Activated CD4-positive, CD25-positive, alpha-beta regulatory T cell treated with anti-CD3 and anti-CD28 coated beads, Interleukin-2, amount 50 U/mL, for 16 hours (primary cell): ENCODE measurements around the gene PSMD6.

Experiments
- DNase-seq: peaks from one replicate; pipeline ENCODE4 v3.0.0-alpha.2; 2020; ENCODE audit warnings: low read depth, low spot score

Gene PSMD6

DNA sequence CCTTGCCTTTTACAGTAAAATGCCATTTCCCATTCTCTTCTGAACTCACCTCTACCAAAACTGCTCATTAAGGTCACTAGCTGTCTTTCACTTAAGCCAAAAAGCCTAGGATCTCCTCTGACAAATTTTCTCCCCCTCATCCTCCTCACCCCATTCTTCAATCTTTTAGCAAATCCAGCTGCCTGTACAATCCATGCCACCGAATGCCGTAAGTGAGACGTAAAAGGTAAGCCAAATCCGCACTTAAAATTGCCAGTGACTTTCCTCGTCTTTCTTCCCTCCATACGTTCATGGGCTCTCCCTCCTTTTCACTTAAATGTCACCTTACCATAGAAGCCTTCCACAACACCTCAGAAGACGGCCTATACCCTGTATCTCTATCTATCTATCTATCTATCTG lies 13.8 kb downstream of the PSMD6 start:
- no peak for DNase-seq

DNA sequence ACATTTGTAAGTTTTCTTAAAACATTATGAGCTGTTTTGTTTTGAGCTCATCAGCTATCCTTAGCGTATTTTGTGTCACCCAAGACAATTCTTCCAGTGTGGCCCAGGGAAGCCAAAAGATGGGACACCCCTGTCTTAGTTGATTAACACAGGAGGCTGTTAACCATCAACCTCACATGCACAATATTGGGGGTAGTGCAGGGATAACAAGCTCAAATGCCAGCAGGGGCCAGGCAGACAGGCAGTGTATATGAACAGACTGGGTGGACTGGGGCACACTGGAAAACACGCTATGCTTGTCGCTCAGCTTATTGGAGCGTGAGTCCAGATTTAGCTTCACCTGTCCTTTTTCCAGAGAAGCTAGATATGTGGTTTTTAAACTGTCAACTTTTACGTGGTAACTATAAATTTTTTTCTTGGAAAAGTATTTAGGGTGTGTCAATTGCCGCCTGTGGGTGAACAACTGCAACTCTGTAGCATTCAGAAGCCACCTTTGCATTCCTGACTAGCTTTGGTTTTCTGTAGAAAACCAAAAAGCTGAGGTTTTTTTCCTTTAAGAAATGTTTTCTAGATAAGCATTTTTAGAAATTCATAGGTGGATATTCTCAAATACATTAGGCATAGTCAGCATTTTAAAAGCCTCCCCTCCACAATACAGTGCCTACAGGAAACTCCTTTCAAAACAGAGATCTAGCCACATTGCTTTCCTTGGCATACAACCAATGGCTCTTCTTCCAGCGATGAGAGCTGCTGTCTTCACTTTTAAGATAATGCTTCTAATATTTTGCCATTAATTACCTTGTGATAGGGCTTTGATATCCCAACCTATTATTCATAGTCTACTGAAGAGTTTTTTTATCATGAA lies 14.6 kb downstream of the PSMD6 start:
- DNase-seq = no peak

DNA sequence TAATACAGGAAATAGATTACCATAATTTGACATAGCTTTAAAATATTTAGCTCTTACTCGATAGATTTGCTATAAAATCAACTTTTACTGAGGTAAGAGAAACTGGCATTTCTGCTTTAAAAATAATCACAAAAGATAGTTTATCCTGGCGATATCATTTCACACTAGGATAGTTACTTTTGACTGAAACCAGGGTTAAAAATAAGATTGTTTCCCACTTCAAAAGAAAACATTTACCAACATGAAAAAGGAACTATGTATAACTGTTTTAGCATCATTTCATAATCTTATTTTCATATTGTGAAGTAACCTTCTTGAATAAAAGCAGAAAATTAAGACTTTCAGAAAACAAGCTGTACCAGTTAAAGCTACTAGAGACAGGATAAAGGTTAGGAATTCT lies 15.3 kb downstream of the PSMD6 start:
- no peak for DNase-seq

DNA sequence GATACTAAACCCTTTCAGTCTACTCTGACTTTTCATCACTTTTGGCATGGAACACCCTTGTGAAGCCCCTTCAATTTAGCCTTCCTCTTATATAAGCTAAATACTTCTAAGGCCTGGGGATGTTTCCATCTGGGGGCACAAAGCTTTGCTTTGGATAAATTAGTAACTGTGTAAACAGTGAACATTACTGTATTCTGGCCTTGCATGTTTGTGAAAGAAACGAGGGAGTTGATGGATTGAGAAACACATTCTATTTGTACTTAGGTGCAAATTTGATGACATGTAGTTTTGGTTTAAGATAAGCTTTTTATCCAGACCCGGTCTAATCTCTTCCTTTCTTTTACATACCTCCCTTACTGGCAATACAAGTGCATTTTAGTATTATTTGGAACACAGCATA lies 19.7 kb downstream of the PSMD6 start:
- no peak for DNase-seq

DNA sequence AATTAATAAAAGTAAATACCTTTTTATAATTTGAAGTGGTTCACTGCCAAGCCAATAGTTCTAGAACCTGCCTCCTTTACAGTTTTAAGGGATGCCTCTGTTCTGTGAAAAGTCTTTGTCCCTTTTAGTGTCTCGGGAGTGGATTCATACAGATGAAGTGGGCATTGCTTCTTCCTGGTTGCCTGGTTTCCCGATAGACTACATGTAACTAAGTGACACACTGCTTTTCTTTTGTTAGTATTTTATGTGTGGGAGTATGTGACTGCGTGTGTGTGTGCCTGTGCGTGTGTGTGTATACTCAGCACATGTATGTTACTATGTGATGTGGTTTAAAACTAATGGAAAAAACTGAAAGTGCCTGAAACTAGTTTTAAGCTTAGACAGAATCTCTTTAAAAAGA lies 21.1 kb downstream of the PSMD6 start:
- no peak for DNase-seq

DNA sequence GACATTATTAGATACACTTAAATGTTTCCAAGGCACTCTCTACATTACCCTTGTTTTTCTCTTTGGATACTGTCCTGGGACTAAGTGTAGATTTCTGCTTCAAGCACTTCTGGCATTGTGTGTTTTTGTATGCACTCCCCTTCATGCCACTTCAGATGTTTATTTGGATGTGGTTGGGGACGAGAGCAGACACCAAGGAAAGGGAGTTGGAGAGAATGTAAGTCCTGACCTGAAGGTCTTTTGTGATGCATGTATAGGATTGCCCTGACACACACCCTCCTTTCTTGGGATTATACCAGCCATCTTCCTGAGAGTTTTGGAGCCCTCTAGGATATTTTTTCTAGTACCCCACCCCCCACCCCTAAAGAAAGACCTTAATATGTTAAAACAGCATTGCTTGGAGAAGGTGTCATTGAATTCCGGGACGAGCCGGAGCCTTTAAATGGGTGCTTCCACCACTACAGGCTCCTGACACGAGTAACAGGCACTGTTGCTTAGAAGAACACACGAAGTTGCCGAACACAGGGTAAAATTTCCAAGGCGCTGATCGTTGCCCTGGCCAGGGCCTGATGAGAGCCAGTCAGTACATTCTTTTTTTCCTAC lies 22.7 kb downstream of the PSMD6 start:
- DNase-seq = no peak

DNA sequence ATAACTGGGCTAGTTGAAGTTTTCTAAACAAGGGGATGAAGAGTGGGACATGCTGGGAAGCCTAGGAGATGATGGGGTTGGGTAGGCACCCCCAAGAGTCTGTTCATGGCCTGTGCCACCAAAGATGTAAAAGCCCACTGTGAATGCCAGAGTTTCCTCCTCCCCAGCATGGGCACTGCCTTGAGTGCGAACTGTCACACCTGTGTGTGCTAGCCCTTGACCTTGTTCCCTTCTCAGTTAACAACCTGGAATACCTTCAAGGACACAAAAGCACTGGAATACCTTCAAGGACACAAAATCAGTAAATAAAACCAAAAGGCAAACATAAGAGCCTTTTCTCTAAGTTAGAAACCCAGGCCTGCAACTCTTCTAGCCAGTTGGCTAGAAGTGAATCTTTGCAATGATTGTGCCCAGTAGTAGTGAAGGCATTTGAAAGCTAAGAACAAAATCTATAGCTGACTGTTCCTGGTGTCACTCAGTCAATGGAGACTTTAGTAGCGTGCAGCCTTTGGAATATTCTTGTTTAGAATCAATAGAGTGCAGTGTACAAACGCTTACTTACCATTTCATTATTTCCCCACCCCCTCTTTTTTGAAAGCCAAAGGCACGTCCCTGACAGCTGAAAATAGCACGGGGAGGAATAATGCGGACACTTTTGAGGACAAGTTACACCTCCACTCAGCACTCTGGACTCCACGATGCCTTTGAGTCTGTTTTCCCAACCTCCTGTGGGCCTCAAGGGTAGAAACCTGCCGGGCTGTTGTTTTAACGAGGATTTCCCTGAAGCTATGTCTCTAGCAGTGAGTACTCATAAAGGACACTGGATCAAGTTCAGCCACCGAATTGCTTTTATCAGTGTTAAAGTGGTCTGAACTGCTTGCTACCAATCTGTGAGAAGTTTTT lies 24.2 kb downstream of the PSMD6 start:
- DNase-seq = no peak

DNA sequence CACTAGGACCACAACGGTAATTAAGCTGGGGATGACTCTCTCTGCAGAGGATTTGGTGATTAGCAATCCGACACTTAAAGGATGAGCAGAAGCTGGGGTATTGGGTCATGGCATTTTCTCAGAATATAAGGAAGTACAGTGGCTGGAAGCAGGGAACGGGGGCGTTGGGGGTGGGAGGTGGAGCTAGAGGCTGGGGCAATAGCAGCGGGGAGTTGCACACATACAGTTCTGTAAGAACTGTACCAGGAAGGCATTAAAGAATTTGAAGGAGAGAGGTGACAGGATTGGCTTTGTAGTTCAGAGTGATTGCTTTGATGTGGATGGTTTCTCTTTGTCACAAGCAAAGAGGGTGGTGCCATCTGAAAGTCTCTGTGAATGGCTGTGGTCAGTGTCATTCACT lies 28.2 kb downstream of the PSMD6 start:
- DNase-seq = no peak

DNA sequence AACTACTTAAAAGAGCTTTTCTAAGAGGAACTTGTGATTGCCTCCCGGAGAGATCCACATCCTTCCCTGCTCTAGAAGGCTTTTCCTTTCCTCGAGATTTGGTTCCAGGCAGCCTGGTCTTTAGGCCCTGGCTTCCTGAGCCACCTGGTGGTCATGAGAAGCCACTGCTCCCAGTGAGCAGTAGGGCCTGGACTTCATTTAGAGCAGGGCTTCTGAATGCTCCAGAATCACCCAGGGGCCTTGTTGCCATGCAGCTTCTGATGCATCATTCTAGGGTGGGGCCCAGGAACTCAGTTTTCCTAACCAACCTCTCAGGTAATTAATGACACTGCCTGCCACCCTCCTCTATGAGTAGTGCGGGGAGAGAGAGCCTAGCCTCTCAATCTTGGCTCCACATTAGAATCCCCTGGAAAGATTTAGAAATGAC lies 29.6 kb downstream of the PSMD6 start:
- no peak for DNase-seq

DNA sequence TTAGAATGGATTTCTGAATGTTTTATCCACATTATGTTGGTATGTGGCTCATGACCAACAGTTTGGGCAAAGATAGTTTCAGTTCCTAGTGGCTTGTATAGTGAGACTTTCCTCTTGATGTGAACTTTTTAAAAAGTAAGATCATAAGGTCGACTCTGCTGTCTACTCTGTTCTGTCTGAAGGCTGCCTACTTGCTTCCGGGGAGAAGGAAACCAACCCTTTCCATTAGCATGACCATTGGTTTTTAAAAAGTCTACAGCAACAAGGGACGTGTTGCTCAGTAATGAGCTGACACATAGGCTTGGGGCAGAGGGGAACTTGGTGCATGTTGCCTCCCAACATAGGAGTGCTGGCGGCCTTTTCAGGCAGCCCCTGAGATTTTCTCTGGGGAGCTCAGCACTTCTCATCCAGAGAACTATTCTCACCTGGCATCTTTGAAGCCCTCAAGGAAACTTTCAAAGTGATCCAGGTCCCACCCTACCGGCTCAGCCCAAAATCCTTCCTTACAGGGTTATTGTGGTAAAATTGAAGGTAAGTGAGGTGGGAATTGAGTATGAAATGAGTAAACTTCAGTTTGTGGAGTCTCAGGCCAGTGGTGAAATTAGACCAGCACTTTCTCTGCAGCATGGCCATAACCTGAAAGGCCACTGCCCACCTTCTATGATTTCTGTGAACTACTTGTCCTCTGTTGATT lies 30.6 kb downstream of the PSMD6 start:
- DNase-seq = no peak

DNA sequence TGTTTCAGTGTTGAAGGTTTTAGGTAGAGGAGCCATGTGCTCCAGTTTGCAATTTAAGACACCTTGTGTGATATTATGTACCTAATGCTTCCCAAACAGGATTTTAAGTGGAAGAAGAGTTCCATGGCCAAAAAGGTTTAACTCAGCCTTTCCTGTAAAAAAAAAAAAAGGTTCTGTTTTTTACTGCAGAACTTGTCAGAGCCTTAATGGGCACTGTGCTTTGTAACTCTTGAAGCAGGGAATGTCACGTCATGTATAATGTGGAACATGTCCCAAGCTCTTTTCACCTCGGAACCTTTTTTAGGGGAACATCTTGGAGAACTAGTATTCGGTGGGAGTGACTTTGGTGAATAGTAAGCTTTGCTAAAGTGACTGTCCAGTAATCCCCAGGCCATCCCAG lies 31.6 kb downstream of the PSMD6 start:
- DNase-seq = no peak

DNA sequence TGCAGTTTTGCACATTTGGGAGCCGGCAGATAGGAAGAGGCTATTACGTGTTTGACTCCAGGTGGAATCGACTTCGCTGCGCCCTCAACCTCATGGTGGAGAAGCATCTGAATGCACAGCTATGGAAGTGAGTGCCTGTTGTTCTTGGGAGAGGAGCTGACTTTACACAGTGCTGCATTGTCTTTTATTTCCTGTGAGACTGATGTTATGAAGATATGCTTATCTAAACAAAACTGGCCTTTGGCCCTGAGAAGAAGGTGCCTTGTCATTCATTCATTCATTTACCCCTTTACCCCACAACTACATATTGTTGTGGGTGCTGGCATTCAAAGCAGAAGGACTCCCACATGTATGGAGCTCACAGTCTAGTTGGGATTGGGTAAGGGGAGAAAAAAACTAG lies 32.6 kb downstream of the PSMD6 start:
- no peak for DNase-seq

DNA sequence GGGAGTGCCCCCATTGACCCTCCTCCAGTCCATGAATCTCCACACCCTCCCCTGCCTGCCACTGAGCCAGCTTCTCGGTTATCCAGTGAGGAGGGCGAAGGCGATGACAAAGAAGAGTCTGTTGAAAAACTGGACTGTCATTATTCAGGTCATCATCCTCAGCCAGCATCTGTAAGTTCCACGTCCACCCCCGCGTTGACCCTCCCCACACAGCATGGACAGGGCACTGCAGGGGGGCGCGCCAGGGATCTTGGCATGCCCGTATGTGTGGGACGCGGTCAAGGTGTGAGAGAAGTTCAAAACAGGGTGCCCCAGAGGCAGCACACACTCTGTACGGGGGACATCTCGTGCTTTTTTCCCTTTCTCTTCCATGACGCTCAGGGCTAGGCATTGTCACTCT lies 33.1 kb downstream of the PSMD6 start:
- DNase-seq = no peak

DNA sequence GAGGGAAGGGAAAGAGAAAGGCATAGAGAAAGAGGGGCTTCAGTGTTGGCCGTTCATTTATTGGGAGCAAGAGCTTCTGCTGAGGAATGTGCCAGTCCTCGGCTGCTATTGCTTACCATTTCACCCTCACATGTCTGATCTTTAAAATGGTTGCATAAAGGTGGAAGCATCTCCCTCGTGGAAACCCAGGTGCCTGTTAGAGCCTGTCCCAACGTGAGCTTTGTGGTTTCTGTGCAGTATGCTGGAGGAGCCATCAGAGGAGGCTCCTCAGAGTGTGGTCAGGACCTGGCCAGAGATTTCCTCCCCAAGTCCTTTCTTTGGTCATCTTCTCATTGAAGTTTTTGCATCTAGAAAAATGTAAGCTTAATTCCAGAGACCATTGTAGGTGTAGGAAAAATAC lies 34.4 kb downstream of the PSMD6 start:
- no peak for DNase-seq

DNA sequence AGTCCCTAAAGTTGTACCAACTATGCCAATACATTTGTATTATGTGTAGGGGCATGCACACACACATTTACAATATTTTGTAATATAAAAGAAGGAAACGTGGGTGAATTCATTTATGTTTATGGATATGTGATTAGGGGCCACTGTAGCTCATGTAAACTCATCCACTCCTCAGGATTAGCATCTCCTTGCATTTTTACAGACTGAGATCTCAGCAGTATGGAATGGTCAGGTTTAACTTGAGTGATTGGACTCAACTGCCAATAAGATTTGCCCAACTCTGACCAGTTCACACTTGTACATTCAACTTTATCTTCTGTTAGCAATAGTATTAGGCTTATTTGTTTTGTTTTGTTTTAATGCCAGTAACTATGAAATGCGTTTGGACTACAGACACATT lies 36.5 kb downstream of the PSMD6 start:
- DNase-seq = no peak

DNA sequence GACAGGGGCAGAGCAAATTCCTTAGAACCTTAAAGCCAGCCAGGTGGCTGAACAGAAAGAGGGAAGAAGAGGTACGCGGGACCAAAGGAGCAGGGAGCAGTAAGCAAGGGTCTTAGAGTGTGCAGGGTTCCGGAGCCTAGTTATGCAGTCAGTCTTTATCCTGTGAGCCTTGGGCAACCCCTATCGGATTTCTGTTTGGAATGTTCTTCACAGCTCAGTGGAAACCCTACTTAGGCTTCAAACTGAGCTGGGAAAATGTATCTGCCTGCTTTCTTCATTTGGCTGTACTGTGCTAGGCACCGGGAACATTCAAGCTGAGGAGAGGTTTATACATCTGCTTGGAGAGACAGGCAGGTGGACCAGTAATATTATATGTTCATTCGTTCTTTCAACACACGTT lies 37.1 kb downstream of the PSMD6 start:
- no peak for DNase-seq

DNA sequence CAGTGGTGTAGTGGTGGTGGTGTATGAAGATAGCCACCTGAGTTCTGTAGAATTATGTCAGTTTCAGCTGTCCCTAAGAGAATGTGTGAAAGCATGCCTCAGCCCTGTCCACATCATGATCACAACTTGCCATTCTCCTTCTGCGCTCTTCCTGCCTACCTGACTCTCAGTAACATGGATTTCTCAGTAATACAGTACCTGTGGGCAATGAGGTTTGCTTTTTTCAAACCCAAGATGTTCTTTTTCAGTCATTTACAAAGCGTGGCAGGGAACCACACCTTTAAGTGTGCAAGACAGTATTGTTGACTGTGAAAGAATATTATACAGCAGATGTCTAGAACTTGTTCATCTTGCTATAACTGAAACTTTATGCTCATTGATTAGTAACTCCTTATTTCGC lies 38.9 kb downstream of the PSMD6 start:
- no peak for DNase-seq

DNA sequence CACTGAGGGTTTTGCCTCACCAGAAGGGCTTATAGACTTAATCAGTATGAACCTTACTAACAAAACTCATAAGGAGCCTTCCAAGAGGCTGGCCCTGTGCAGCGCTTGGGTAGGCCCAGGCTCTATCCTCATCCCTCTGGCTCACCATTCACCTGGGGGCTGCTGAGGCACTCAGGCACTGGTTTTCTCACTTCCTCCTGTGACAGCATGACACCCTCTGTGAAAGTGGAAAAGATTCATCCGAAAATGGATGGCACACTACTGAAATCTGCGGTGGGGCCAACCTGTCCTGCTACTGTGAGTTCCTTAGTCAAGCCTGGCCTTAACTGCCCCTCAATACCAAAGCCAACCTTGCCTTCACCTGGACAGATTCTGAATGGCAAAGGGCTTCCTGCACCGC lies 41.3 kb downstream of the PSMD6 start:
- DNase-seq = no peak

DNA sequence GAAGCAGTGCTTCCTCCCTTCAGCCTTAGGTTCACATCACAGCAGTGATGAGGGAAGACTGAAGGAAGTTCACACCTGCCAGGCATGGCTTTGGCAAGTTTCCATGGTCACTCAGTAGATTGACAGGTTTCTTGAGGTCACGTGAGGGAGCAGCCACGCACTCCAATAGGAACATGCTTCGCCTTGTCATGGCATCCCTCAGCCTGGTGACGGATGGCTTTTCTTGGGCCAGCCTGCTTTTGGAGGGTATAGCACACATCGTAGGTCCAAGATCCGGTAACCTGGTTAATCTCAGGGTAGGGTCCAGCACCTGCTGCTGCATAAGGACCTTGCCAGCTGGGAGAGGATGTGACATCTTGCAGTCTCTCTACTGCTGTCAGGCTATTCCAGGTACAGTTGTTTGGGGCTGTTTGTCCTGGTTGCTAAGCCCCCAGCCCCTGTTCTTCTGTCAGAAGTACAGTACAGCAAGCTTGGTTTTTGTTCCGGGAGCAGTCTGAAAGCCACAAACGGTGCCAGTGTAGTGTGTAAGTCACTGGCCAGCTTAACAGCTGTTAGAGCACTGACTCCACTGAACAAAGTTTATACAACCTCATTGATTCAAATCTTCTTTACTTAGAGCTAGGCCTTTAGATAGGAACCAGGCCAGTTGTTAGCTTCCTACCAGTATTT lies 42.3 kb downstream of the PSMD6 start:
- DNase-seq = no peak

DNA sequence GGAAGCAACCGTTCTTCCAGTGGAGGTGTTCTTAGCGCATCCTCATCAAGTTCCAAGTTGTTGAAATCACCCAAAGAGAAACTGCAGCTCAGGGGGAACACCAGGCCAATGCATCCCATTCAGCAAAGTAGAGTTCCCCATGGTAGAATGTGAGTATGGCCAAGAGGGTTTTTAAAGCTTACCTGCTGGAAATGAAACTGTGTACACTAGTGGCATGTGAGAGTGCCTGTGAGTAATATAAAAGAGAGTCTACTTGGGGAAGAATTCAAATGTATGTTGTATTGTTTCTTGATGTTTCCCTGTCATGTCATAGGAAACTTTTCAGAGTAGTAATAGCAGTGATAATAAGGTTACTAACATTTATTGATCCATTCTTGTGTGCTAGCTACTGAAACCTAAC lies 43.3 kb downstream of the PSMD6 start:
- no peak for DNase-seq
